Measurements from ENCODE around the gene SLCO3A1.

The SLCO3A1 gene

DNA sequence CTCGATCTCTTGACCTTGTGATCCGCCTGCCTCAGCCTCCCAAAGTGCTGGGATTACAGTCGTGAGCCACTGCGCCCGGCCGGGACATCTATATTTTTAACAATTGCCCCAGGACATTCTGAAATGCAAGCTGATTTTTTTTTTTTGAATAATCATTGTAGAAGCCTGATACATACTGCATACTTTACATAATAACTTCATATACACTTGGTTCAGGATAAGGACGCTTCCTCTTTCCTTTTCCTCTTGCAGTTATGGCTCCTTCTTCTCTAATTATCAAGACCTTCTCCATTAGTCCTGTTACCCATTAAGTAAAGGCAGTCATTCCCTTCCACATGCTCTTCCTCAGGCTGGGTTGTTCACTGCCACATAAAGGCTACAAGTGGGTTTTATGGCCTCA, 58.3 kb downstream of the SLCO3A1 start:
- DNase-seq (ENCODE audit: low spot score), result no peak

- no peak for DNase-seq (ENCODE audit: low spot score)
These were observed 58.8 kb downstream of the SLCO3A1 start for GRCh38 chr15:91912336-91912735.

- DNase-seq (ENCODE audit: low spot score), result no peak
These were observed 60.1 kb downstream of the SLCO3A1 start for GRCh38 chr15:91913560-91913959.

GRCh38 chr15:91915576-91915975, 62.1 kb downstream of the SLCO3A1 start:
- DNase-seq (ENCODE audit: low spot score), result no peak

DNA sequence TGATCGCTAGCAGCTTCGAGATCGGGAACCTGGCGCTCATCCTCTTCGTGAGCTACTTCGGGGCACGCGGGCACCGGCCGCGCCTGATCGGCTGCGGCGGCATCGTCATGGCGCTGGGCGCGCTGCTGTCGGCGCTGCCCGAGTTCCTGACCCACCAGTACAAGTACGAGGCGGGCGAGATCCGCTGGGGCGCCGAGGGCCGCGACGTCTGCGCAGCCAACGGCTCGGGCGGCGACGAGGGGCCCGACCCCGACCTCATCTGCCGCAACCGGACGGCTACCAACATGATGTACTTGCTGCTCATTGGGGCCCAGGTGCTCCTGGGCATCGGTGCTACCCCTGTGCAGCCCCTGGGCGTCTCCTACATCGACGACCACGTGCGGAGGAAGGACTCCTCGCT, 62.5 kb downstream of the SLCO3A1 start:
- no peak for DNase-seq (ENCODE audit: low spot score)

GRCh38 chr15:91917686-91918360, 64.3 kb downstream of the SLCO3A1 start:
- no peak for DNase-seq (ENCODE audit: low spot score)

DNA sequence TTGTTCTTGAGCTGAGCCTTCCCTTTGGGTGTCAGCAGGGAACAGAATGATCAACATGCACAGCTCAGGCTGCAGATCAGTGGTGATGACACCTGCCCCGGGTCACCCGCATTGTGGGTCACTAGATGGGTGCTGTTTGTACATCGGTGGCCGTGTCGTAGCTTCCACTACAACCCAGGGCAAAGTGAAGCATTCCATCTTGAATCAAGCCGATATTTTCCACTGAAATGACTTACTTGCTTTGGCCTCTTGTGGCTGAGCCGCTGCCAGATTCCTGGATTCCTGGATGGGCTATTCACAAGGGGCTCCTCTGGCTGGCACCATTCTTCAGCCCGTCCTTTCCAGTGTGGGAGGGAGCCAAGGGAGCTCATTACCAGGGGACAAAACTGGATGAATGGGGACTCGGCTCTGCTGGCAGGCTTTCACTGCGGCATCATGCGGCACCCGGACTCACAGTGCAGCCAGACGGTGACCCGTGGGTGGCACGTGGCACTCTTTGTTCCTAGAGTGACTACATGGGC, 65.6 kb downstream of the SLCO3A1 start:
- DNase-seq (ENCODE audit: low spot score), result peak; percentile 48

DNA sequence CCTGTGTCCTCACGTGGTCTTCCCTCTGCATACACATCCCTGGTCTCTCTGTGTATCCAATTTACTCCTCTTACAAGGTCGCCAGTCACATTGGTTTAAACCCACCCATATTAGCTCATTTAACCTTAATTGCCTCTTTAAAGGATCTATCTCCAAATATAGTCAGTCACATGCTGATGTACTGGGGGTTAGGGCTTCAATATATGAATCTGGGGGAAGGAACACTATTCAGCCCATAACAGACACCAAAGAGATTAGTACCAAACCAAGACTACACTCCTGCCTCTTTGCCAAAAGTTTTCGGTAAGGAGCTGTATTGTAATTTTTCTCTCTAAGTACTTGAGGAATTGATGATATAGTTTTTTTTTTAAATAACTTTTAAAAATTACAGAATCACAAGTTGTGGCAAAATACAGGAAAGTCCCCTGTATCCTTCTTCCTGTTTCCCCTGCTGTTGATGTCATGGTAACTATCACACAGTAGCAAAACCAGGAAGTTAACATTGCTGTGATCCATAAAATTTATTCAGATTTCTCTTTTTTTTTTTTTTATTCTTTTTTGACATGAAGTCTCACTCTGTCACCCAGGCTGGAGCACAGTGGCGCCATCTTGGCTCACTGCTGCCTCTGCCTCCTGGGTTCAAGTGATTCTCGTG, 67.8 kb downstream of the SLCO3A1 start:
- no peak for DNase-seq (ENCODE audit: low spot score)

GRCh38 chr15:91921843-91922198, 68.3 kb downstream of the SLCO3A1 start:
- no peak for DNase-seq (ENCODE audit: low spot score)

DNA sequence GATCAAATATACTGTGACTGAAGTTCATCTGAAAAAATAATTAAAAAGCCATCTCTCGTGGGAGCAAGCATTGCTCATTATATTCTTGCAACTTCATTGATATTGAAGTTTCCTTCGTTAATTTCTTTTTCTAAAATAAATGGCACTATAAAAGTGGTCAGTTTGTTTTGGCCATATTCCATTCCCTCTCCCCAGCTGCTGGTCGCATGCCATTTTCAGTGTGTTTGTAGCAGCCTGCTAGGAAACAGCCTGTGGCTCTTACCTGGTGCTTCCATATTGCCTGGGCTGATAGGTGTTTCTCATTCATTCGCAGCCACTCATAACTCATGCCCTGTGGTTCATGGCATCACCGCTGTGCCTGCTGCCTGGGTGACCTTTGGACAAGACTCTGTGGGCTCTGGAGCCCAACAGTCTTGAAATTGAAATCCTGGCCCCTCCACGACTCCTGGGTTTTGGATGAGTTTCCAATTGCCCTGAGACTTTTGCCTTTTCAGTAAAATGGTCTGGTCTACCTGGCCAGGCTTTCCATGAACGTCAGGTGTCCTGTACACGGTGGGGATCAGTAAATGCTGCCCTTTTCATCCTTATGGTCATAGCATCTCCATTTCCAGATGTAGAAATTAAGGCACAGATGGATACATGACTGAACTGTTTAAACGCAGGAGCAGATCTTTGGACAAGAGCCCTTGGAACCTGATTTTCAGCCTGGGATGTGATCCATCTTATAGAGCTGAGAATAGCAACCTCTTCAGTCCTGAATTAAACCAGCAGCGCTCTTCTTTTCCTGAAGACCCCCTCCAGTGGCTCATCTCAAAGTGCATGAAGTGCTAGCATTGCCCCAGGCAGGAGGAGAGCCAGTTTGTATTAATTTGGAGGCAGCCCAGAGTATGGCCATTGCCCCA, 69.4 kb downstream of the SLCO3A1 start:
- peak; percentile 48 for DNase-seq (ENCODE audit: low spot score)

GRCh38 chr15:91924183-91924582, 70.7 kb downstream of the SLCO3A1 start:
- DNase-seq (ENCODE audit: low spot score), result no peak

GRCh38 chr15:91924837-91925495, 71.5 kb downstream of the SLCO3A1 start:
- DNase-seq (ENCODE audit: low spot score), result peak; percentile 69

DNA sequence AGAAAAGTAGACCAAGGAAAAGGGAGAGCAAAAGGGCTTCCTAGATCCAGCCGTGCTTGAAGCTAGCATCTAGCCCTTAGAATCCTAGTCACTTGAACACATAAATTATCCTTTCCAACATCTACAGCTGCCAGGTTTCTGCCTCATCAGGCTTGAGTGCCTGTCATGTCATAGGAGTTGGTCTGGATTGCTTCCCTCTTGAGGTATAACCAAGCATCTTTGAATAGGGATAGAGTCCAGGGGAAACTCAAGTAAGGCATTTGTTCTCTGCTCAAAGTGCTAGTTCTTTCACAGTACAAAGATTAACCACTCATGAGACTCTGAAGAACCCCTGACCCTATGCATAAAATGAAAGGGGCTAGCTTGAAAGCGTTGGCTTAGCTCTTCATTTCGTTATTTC, 72.3 kb downstream of the SLCO3A1 start:
- DNase-seq (ENCODE audit: low spot score), result peak; percentile 31

DNA sequence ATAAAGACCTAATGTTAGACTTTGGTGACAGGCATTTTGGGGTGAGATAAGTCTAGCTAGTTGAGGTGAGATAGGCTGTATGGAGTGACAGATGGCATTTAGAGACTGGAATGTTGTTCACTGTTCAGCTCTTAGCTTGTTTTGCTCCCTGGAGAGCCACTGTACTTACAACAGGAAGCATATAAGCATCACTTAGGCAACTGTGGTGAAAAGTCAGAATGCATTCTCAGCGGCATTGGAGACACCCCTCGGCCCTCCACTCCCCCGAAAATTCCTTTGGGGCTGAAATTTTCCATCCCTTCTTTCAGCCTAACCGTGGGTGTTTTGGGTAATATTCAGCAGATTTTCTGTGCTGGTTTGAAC, 73.4 kb downstream of the SLCO3A1 start:
- peak; percentile 46 for DNase-seq (ENCODE audit: low spot score)

GRCh38 chr15:91927585-91927984, 74.1 kb downstream of the SLCO3A1 start:
- DNase-seq (ENCODE audit: low spot score), result peak; percentile 21

DNA sequence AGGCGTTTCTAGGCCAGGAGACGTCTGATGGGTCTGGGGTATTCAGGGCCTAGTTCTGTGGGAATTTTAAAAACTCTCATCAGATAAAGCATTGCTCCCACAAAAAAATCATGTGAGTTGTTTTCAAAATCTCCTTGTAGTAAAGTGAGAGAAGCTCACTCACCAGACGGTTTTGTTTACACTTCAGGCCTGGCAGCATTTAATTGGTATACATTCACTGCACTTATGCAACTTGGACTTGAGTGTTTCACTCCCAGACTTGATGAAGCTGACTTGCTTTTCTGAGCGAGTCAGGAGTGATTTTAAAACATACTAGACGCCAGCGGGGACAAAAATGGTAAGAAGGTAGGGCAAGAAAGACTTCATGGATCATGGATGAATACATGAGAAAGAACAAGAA, 75.2 kb downstream of the SLCO3A1 start:
- no peak for DNase-seq (ENCODE audit: low spot score)

- DNase-seq (ENCODE audit: low spot score), result no peak
These were observed 76.0 kb downstream of the SLCO3A1 start for GRCh38 chr15:91929509-91929908.

DNA sequence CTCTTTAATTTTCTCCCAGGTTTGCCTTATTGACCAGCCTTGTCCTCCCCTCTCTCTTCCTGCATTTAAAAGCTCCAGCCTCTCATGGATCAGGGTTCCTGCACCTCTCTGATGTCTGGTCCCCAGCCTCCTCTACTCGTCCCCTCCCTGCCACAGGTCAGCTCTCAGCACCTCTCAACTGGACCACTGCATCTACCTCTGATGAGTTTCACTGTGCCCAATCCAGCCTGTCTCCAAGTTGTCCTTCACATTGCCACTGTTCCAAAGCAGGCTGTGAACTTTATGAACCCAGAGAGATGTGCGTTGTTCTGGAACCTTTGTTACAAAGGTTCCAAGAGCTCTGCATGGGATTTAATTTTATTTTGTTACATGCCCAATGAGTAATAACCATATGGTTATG, 76.6 kb downstream of the SLCO3A1 start:
- DNase-seq (ENCODE audit: low spot score), result no peak

DNA sequence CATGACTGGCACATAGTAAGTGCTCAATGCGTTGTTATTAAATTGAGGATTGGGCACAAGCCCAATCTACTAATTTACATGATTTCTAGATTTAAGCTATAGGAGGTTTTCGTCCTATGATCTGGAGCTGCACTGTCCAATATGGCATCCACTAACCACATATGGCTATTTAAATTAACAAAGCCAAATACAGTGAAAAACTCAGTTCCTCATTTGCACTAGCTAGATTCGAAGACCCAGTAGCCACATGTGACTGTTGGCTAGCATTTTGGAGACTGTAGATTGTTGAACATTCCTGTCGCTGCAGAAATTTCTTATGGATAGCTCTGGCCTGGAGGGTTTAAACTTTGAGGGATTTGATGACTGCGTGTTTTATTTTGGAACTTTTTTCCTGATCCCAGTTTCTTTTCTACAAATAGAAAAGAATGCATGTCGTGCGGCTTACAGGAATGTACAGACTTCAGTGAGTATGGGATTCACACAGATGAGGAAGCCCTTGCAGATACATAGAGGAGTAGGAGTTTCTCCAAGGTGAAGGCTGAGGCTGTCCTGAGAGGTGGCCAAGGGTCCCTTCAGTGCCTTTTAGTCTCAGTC, 82.8 kb downstream of the SLCO3A1 start:
- no peak for DNase-seq (ENCODE audit: low spot score)

- no peak for DNase-seq (ENCODE audit: low spot score)
These were observed 83.4 kb downstream of the SLCO3A1 start for GRCh38 chr15:91936927-91937326.

GRCh38 chr15:91938136-91938535, 84.6 kb downstream of the SLCO3A1 start:
- no peak for DNase-seq (ENCODE audit: low spot score)

DNA sequence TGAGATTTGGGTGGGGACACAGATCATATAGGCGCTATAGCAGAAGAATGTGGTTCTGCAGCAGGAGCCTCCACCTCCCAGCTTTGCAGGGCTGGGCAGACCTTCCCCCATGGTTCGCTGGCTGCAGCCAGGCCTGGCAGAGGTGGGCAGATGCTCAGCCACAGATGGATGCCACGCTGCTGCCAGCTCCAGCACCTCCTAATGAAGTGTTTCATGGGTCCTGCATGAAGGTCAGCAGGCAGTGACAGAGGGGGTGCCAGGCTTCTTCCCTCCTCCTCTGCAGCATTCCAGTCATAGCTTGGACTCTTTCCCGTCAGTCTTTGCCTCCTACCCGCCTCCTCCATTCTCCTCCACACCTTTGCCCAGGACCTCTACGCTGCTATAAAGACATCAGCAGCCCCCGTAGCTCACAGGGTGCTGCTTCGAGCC, 85.9 kb downstream of the SLCO3A1 start:
- no peak for DNase-seq (ENCODE audit: low spot score)
